HepG2 (cell line): Measurements from ENCODE around the gene SLC2A13. TPM values are rescaled to one million over a fixed set of nuclear protein-coding genes. Genes with fewer than 3 reads are reported as not detected.

Experiments used
- AFF4 ChIP-seq: sonication (generic); formaldehyde crosslinking; IDR thresholded peaks from 2 replicates; pipeline ENCODE4 v1.4.0; 2020; ENCODE audit warnings: missing genetic modification reagents
- ATF7-NPFF ChIP-seq: sonication (generic); formaldehyde crosslinking; IDR thresholded peaks from 2 replicates; pipeline ENCODE4 v1.8.1; 2023; ENCODE audit warnings: mild to moderate bottlenecking, low read depth, missing genetic modification reagents, moderate library complexity
- BORCS8-MEF2B ChIP-seq: sonication (generic); formaldehyde crosslinking; IDR thresholded peaks from 2 replicates; pipeline ENCODE4 v1.8.0; 2022; ENCODE audit warnings: mild to moderate bottlenecking, missing genetic modification reagents
- CEBPG ChIP-seq: IDR thresholded peaks from 2 replicates; pipeline ENCODE4 v1.6.1; 2016
- ELF1 ChIP-seq: sonication (generic); formaldehyde crosslinking; IDR thresholded peaks from 2 replicates; pipeline ENCODE4 v1.4.0; 2020; ENCODE audit warnings: missing genetic modification reagents
- IKZF1 ChIP-seq: fragments of 450-650 bp; IDR thresholded peaks from 2 replicates; pipeline ENCODE4 v1.7.1; 2016
- IRF9 ChIP-seq: sonication (generic); formaldehyde crosslinking; IDR thresholded peaks from 2 replicates; pipeline ENCODE4 v1.8.0; 2022; ENCODE audit warnings: missing genetic modification reagents, mild to moderate bottlenecking, borderline replicate concordance
- KDM1A ChIP-seq: IDR thresholded peaks from 2 replicates; pipeline ENCODE4 v1.6.1; 2016; ENCODE audit warnings: missing compliant biosample characterization
- KDM6A ChIP-seq: IDR thresholded peaks from 2 replicates; pipeline ENCODE4 v1.6.1; 2016; ENCODE audit warnings: low read depth
- MTA1 ChIP-seq: sonication (generic); formaldehyde crosslinking; IDR thresholded peaks from 2 replicates; pipeline ENCODE4 v1.4.0; 2020; ENCODE audit warnings: missing genetic modification reagents, mild to moderate bottlenecking, borderline replicate concordance
- MTF2 ChIP-seq: sonication (generic); formaldehyde crosslinking; IDR thresholded peaks from 2 replicates; pipeline ENCODE4 v1.5.0; 2020; ENCODE audit warnings: missing genetic modification reagents, borderline replicate concordance
- MYNN ChIP-seq: sonication (generic); formaldehyde crosslinking; IDR thresholded peaks from 2 replicates; pipeline ENCODE4 v1.4.0; 2020; ENCODE audit warnings: mild to moderate bottlenecking, low read depth, missing genetic modification reagents
- NFE2L2 ChIP-seq: fragments of 150-350 bp; IDR thresholded peaks from 2 replicates; pipeline ENCODE4 v1.6.1; 2014; ENCODE audit warnings: low read length
- NR0B2 ChIP-seq: sonication (generic); formaldehyde crosslinking; IDR thresholded peaks from 2 replicates; pipeline ENCODE4 v1.4.0; 2020; ENCODE audit warnings: mild to moderate bottlenecking, missing genetic modification reagents
- ONECUT2 ChIP-seq: sonication (generic); formaldehyde crosslinking; IDR thresholded peaks from 2 replicates; pipeline ENCODE4 v1.4.0; 2020; ENCODE audit warnings: missing genetic modification reagents
- PAWR ChIP-seq: sonication (generic); formaldehyde crosslinking; IDR thresholded peaks from 2 replicates; pipeline ENCODE4 v1.4.0; 2020; ENCODE audit warnings: missing genetic modification reagents, mild to moderate bottlenecking, borderline replicate concordance
- PRMT3 ChIP-seq: sonication (generic); formaldehyde crosslinking; IDR thresholded peaks from 2 replicates; pipeline ENCODE4 v1.8.1; 2022; ENCODE audit warnings: low read depth, mild to moderate bottlenecking, moderate library complexity, missing genetic modification reagents, borderline replicate concordance
- TIGD3 ChIP-seq: sonication (generic); formaldehyde crosslinking; IDR thresholded peaks from 2 replicates; pipeline ENCODE4 v1.5.1; 2020; ENCODE audit warnings: mild to moderate bottlenecking, missing genetic modification reagents, borderline replicate concordance
- ZMYM2 ChIP-seq: sonication (generic); formaldehyde crosslinking; IDR thresholded peaks from 2 replicates; pipeline ENCODE4 v1.8.0; 2022; ENCODE audit warnings: mild to moderate bottlenecking, missing genetic modification reagents
- ZNF367 ChIP-seq: sonication (generic); formaldehyde crosslinking; IDR thresholded peaks from 2 replicates; pipeline ENCODE4 v1.4.0; 2020; ENCODE audit warnings: missing genetic modification reagents, borderline replicate concordance
- ZNF589 ChIP-seq: sonication (generic); formaldehyde crosslinking; conservative IDR thresholded peaks from 2 replicates; pipeline ENCODE4 v1.8.0; 2022; ENCODE audit warnings: mild to moderate bottlenecking, moderate library complexity, missing genetic modification reagents
- ZNF737 ChIP-seq: sonication (generic); formaldehyde crosslinking; IDR thresholded peaks from 2 replicates; pipeline ENCODE4 v1.5.0; 2020; ENCODE audit warnings: missing genetic modification reagents, mild to moderate bottlenecking, borderline replicate concordance
- ZNF761 ChIP-seq: sonication (generic); formaldehyde crosslinking; conservative IDR thresholded peaks from 2 replicates; pipeline ENCODE4 v1.4.0; 2020; ENCODE audit warnings: mild to moderate bottlenecking, missing genetic modification reagents
- ZNF816 ChIP-seq: sonication (generic); formaldehyde crosslinking; IDR thresholded peaks from 2 replicates; pipeline ENCODE4 v1.8.0; 2022; ENCODE audit warnings: missing genetic modification reagents, mild to moderate bottlenecking, borderline replicate concordance
- ZNF841 ChIP-seq: sonication (generic); formaldehyde crosslinking; IDR thresholded peaks from 2 replicates; pipeline ENCODE4 v1.8.1; 2023; ENCODE audit warnings: missing genetic modification reagents, borderline replicate concordance
- polyA plus RNA-seq, 8 experiments: library from polyadenylated mRNA; depleted of rRNA in 3 of 8; stranded (reverse) in 7 of 8; unstranded in 1 of 8; fragments of >200 nt; fragmentation: Illumina TruSeq in 4 of 8; extraction: Trizol in 4 of 8; gene quantifications; 2 replicates each; pipeline versions ENCODE4 v1.2.1 to v1.2.3, GENCODE V29; 2011 to 2016; ENCODE audit warnings: low read depth in 4 of 8, missing spikeins in 1 of 8, mixed read lengths in 1 of 8; ENCODE audit not compliant: insufficient read depth in 1 of 8
- total RNA-seq, 5 experiments: library from RNA; depleted of rRNA; stranded (reverse); fragments of >200 nt; fragmentation: Illumina TruSeq; extraction: Trizol; gene quantifications; 2 replicates each; pipeline ENCODE4 v1.2.3, GENCODE V29; 2016; ENCODE audit warnings: low read depth in 1 of 5

The SLC2A13 gene
- total and polyA plus RNA-seq, 2 of the 13 experiments (the other 11 are each of a cell fraction or from before 2014, with no cell fraction given) = 5.5 to 6.0 TPM

- TF ChIP-seq MTA1 (peak; percentile 30; the same call in 1 of the 2 replicates), ZNF841 (CRISPR knock-in tag) (no peak), AFF4 (CRISPR knock-in tag) (no peak), ZMYM2 (CRISPR knock-in tag) (no peak), MYNN (no peak), ZNF761 (CRISPR knock-in tag) (peak; percentile 66), CEBPG (no peak), PAWR (no peak), BORCS8-MEF2B (no peak), KDM1A (CRISPR knock-in tag) (no peak), ZNF367 (CRISPR knock-in tag) (no peak), IKZF1 (no peak), ZNF816 (CRISPR knock-in tag) (no peak), PRMT3 (CRISPR knock-in tag) (0 out of 2 replicates have a peak, but pooled peaks have one; percentile 48), NR0B2 (CRISPR knock-in tag) (0 out of 2 replicates have a peak, but pooled peaks have one; percentile 43), ZNF589 (no peak), ATF7-NPFF (CRISPR knock-in tag) (peak; percentile 20; the same call in 1 of the 2 replicates), TIGD3 (CRISPR knock-in tag) (no peak), IRF9 (CRISPR knock-in tag) (0 out of 2 replicates have a peak, but pooled peaks have one; percentile 27), MTF2 (no peak), ONECUT2 (CRISPR knock-in tag) (no peak), ZNF737 (CRISPR knock-in tag) (no peak), KDM6A (CRISPR knock-in tag) (no peak), NFE2L2 (no peak), ELF1 (CRISPR knock-in tag) (no peak)
These were observed at the start of gene SLC2A13 (continued) for GRCh38 chr12:40105515-40106201.
